OCI-LY7 (cell line): ENCODE results near the gene SACM1L. TPM values are rescaled to one million over a fixed set of nuclear protein-coding genes. Genes with fewer than 3 reads are reported as not detected.

Experiments used
- BruUV-seq: library from RNA; stranded (reverse); fragments of 400-500 nt; replicated peaks from 2 replicates; lab custom pipeline; 2021; lab: Mats Ljungman, UMichigan
- CTCF ChIA-PET: fragments of 300-600 bp; sonication (Branson Sonifier 250); formaldehyde crosslinking; loops from one replicate; lab custom pipeline; 2022; ENCODE audit warnings: antibody characterized with exemption; ENCODE audit not compliant: unreplicated experiment; lab: Charles Lee
- POLR2A ChIA-PET: fragments of 300-600 bp; sonication (Branson Sonifier 250); formaldehyde crosslinking; loops from one replicate; lab custom pipeline; 2022; ENCODE audit warnings: antibody characterized with exemption; lab: Charles Lee
- DNase-seq: peaks from one replicate; pipeline ENCODE4 v3.0.0-alpha.2; 2015; ENCODE audit warnings: low spot score
- H2AFZ ChIP-seq: fragments of 200-600 bp; sonication (generic), shearing (Covaris generic); 2 replicates; pipeline ENCODE4 v1.6.1; 2014; ENCODE audit warnings: mild to moderate bottlenecking, antibody characterized with exemption, low read length, moderate library complexity
- H3K27ac ChIP-seq: fragments of 200-600 bp; sonication (generic); 2 replicates; pipeline ENCODE4 v1.5.1; 2014; ENCODE audit warnings: mixed run types, low read depth, mild to moderate bottlenecking, moderate library complexity, low read length, inconsistent platforms; ENCODE audit not compliant: poor library complexity, severe bottlenecking
- H3K36me3 ChIP-seq: fragments of 200-600 bp; sonication (generic); 2 replicates; pipeline ENCODE4 v1.6.1; 2014; ENCODE audit warnings: mild to moderate bottlenecking, antibody characterized with exemption, low read length, moderate library complexity, mixed read lengths; ENCODE audit not compliant: insufficient read depth
- H3K4me1 ChIP-seq: fragments of 200-600 bp; sonication (generic); 2 replicates; pipeline ENCODE4 v1.5.1; 2014; ENCODE audit warnings: mild to moderate bottlenecking, low read length; ENCODE audit not compliant: insufficient read depth, poor library complexity, severe bottlenecking
- H3K4me2 ChIP-seq: fragments of 200-600 bp; sonication (generic); 2 replicates; pipeline ENCODE4 v1.6.1; 2014; ENCODE audit warnings: mild to moderate bottlenecking, low read length
- H3K4me3 ChIP-seq: fragments of 200-600 bp; sonication (generic); 2 replicates; pipeline ENCODE4 v1.5.1; 2014; ENCODE audit warnings: mild to moderate bottlenecking, low read depth, low read length; ENCODE audit not compliant: poor library complexity, severe bottlenecking
- H3K79me2 ChIP-seq: fragments of 200-600 bp; sonication (generic); 2 replicates; pipeline ENCODE4 v1.6.1; 2016; ENCODE audit warnings: low read depth, mild to moderate bottlenecking, low read length, moderate library complexity, mixed read lengths; ENCODE audit not compliant: insufficient read depth
- H3K9me2 ChIP-seq: fragments of 200-600 bp; sonication (generic); 2 replicates; pipeline ENCODE4 v1.6.1; 2016; ENCODE audit warnings: mild to moderate bottlenecking, low read length, mixed read lengths; ENCODE audit not compliant: insufficient read depth
- H3K9me3 ChIP-seq: fragments of 200-600 bp; sonication (generic); 2 replicates; pipeline ENCODE4 v1.6.1; 2014; ENCODE audit warnings: mild to moderate bottlenecking, mixed run types, low read length, mixed read lengths
- H4K20me1 ChIP-seq: fragments of 200-600 bp; sonication (generic); 2 replicates; pipeline ENCODE4 v1.6.1; 2014; ENCODE audit warnings: mild to moderate bottlenecking, antibody characterized with exemption, low read length, moderate library complexity, mixed read lengths; ENCODE audit not compliant: insufficient read depth
- CTCF ChIP-seq: fragments of 200-600 bp; sonication (generic); conservative IDR thresholded peaks from 2 replicates; pipeline ENCODE4 v1.5.1; 2014; ENCODE audit warnings: mild to moderate bottlenecking, antibody characterized with exemption, low read length, moderate library complexity, mixed read lengths
- EZH2phosphoT487 ChIP-seq: fragments of 200-600 bp; sonication (generic); IDR thresholded peaks from 2 replicates; pipeline ENCODE4 v1.6.1; 2018; ENCODE audit warnings: low read depth, borderline replicate concordance, mild to moderate bottlenecking, mixed run types, antibody characterized with exemption, low read length, moderate library complexity, mixed read lengths
- intact Hi-C: fragments of 100-400 bp; cut with micrococcal nuclease; formaldehyde crosslinking; loops from one replicate; pipeline ENCODE4 v1.10.0; 2022; ENCODE audit not compliant: unreplicated experiment
- total RNA-seq, 2 experiments: library from RNA; depleted of rRNA in 1 of 2; stranded (reverse); fragments of >200 nt in 1 of 2; shearing (Covaris generic) in 1 of 2; gene quantifications; 2 replicates each; pipeline ENCODE4 v1.2.3, GENCODE V29; 2014 to 2022

The SACM1L gene
- total RNA-seq, 2 experiments from 2014 or later, result 35.5 to 54.9 TPM

GRCh38 chr3:45705839-45706808 is 16.9 kb downstream of the SACM1L start:
- H3K4me2 ChIP-seq, result no peak overlapping the region
- DNase-seq, result no peak
- ChIA-PET POLR2A (interaction anchor here (0.6 to 2.4 kb wide), 2 partner anchors 16 to 223 kb away, joined by 4 to 8 read pairs; partner anchors contain the start of gene SACM1L), CTCF (no interaction called here)
- H3K27ac ChIP-seq, result no peak overlapping the region
- intact Hi-C loops, result no loop called here
- H3K4me1 ChIP-seq, result no peaks in the 10 kb centered on the region
- BruUV-seq, result no TSS peak
- peaks cover 32% of the 10 kb centered on the region; the same call in 1 of the 2 replicates for H3K79me2 ChIP-seq
- no peak overlapping the region for H2AFZ ChIP-seq
- H3K9me3 ChIP-seq, result no peaks in the 10 kb centered on the region
- peaks cover 16% of the 10 kb centered on the region; the same call in 1 of the 2 replicates for H4K20me1 ChIP-seq
- TF ChIP-seq EZH2phosphoT487 (no peak), CTCF (no peak)
- H3K36me3 ChIP-seq, result peaks cover 84% of the 10 kb centered on the region
- H3K4me3 ChIP-seq, result no peak overlapping the region
- no peaks in the 10 kb centered on the region for H3K9me2 ChIP-seq

- no peak for TF ChIP-seq CTCF
- TF ChIP-seq EZH2phosphoT487, result no peak
- H2AFZ ChIP-seq, result no peak overlapping the region
- no peak overlapping the region for H3K4me3 ChIP-seq
- no peaks in the 10 kb centered on the region for H3K79me2 ChIP-seq
- BruUV-seq, result no TSS peak
- H3K27ac ChIP-seq, result no peak overlapping the region
- intact Hi-C loops, result no loop called here
- ChIA-PET POLR2A (no interaction called here), CTCF (no interaction called here)
- no peak overlapping the region for H3K4me2 ChIP-seq
- no peaks in the 10 kb centered on the region for H3K9me3 ChIP-seq
- H4K20me1 ChIP-seq, result no peaks in the 10 kb centered on the region
- no peaks in the 10 kb centered on the region for H3K4me1 ChIP-seq
- H3K9me2 ChIP-seq, result no peaks in the 10 kb centered on the region
- H3K36me3 ChIP-seq, result peaks cover 88% of the 10 kb centered on the region
- no peak for DNase-seq
These were observed 22.7 kb downstream of the SACM1L start for GRCh38 chr3:45711931-45712330.
